ENCODE results near the gene EOLA2.
A peak's percentile ranks its signal among the peaks of the same experiment; 100 is the strongest.
"Not testable (repeated sequence)": the region's sequence is repeated elsewhere in the genome, so short reads cannot be mapped to it uniquely, and the experiment has no call there.

Gene EOLA2

GRCh38 chrX:149923836-149924235, 14.5 kb downstream of the EOLA2 start:
- H3K4me3 ChIP-seq (ENCODE audit: low read length); DNase-seq (ENCODE audit: low read depth): not testable (repeated sequence)

GRCh38 chrX:149916745-149917392, 21.4 kb downstream of the EOLA2 start:
- DNase-seq (ENCODE audit: low read depth) = no peak
- TF ChIP-seq CTCF (conservative IDR thresholded peaks at IDR 0.05; ENCODE audit: low read length) = no peak
- no peak overlapping the region for H3K4me3 ChIP-seq (ENCODE audit: low read length)

GRCh38 chrX:149910178-149910695, 28.1 kb downstream of the EOLA2 start:
- H3K4me3 ChIP-seq (ENCODE audit: low read length) = no peak overlapping the region
- no peak for TF ChIP-seq CTCF (conservative IDR thresholded peaks at IDR 0.05; ENCODE audit: low read length)
- no peak for DNase-seq (ENCODE audit: low read depth)

GRCh38 chrX:149909324-149910177, 28.7 kb downstream of the EOLA2 start:
- DNase-seq (ENCODE audit: low read depth) = no peak
- no peak for TF ChIP-seq CTCF (conservative IDR thresholded peaks at IDR 0.05; ENCODE audit: low read length)

GRCh38 chrX:149908727-149909126, 29.6 kb downstream of the EOLA2 start:
- no peak overlapping the region for H3K4me3 ChIP-seq (ENCODE audit: low read length)
- TF ChIP-seq CTCF (conservative IDR thresholded peaks at IDR 0.05; ENCODE audit: low read length) = no peak
- no peak for DNase-seq (ENCODE audit: low read depth)

More at GRCh38 chrX:149909324-149910177, 28.7 kb downstream of the EOLA2 start:
- H3K4me3 ChIP-seq (ENCODE audit: low read length) = no peak overlapping the region

- DNase-seq (ENCODE audit: low read depth) = no peak
- no peak overlapping the region for H3K4me3 ChIP-seq (ENCODE audit: low read length)
- TF ChIP-seq CTCF (conservative IDR thresholded peaks at IDR 0.05; ENCODE audit: low read length) = no peak
These were observed 30.0 kb downstream of the EOLA2 start for GRCh38 chrX:149908308-149908707.

- DNase-seq (ENCODE audit: low read depth) = peak; percentile 1
- peak; percentile 29 for TF ChIP-seq CTCF (conservative IDR thresholded peaks at IDR 0.05; ENCODE audit: low read length)
- peak overlapping the region; percentile 12; the same call in 1 of the 2 replicates for H3K4me3 ChIP-seq (ENCODE audit: low read length)
These were observed 34.2 kb downstream of the EOLA2 start for GRCh38 chrX:149903889-149904748.

Data from AG10803 (cell line).